ENCODE measurements around the gene HIC2. TPM values are rescaled to one million over a fixed set of nuclear protein-coding genes. Genes with fewer than 3 reads are reported as not detected.

Gene HIC2
- total and polyA plus RNA-seq, 9 of the 15 experiments (the other 6 are each of a cell fraction or from before 2014, with no cell fraction given): 1.7 to 117 (median 35.5) TPM

DNA sequence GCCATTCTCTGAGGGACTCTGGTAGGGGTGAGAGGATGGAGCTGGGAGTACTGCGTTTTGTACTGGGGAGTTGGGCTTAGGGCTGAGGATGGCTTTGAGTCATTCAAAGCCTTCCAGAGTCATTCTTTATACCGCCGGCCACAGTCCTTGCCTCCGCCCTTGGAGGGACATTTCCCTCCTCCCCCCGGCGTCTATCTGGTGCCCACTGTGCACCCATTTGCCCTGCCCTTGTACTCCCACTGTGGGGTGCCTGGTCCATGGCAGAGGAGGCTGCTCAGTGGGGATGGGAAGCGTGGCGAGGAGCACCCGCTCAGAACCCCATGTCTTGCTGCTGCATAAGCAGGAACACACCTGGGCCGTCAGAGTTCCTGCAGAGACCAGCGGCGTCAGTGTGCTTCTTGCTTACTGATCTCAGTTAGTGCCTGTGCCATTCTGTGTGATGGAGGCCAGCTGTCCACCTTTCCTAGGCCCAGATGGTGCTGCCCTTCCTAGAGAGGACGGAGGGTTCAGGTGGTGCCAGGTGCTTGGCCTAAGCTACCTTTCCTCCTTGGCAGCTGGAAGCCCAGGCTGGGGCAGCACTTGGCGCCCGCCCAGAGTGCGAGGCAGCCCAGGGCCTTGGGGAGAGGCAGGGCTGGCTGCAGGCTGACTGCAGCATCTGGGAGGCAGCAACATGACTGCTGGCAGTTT, 26.7 kb downstream of the HIC2 start (continued):
- TF ChIP-seq, protein P1, sequence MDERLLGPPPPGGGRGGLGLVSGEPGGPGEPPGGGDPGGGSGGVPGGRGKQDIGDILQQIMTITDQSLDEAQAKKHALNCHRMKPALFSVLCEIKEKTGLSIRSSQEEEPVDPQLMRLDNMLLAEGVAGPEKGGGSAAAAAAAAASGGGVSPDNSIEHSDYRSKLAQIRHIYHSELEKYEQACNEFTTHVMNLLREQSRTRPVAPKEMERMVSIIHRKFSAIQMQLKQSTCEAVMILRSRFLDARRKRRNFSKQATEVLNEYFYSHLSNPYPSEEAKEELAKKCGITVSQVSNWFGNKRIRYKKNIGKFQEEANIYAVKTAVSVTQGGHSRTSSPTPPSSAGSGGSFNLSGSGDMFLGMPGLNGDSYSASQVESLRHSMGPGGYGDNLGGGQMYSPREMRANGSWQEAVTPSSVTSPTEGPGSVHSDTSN (CRISPR knock-in tag; IDR thresholded peaks at IDR 0.05; ENCODE audit: low read depth): 0 out of 2 replicates have a peak, but pooled peaks have one; percentile 21
- TF ChIP-seq, protein P1 (tag; conservative IDR thresholded peaks at IDR 0.05; ENCODE audit: low read depth): no peak
- peak; percentile 52; the same call in 1 of the 2 replicates for TF ChIP-seq POLR2G (IDR thresholded peaks at IDR 0.05; ENCODE audit: low read depth, low read length)
- TF ChIP-seq JUNB (CRISPR knock-in tag; conservative IDR thresholded peaks at IDR 0.05): no peak
- 0 out of 2 replicates have a peak, but pooled peaks have one; percentile 20 for TF ChIP-seq POLR2A (conservative IDR thresholded peaks at IDR 0.05)
- TF ChIP-seq SOX6 (IDR thresholded peaks at IDR 0.05): no peak
- TF ChIP-seq PHB (CRISPR knock-in tag; IDR thresholded peaks at IDR 0.05): 0 out of 2 replicates have a peak, but pooled peaks have one; percentile 31
- TF ChIP-seq RB1 (IDR thresholded peaks at IDR 0.05; ENCODE audit: low read depth): 0 out of 2 replicates have a peak, but pooled peaks have one; percentile 16
- no peak for TF ChIP-seq JUN (IDR thresholded peaks at IDR 0.05; ENCODE audit: borderline replicate concordance, low read depth, low read length)
- peak; percentile 69; the same call in 1 of the 2 replicates for TF ChIP-seq JUN (CRISPR knock-in tag; IDR thresholded peaks at IDR 0.05; ENCODE audit: borderline replicate concordance)

Measured in K562 (cell line).